Measurements from ENCODE around the gene METTL16. TPM values are rescaled to one million over a fixed set of nuclear protein-coding genes. Genes with fewer than 3 reads are reported as not detected.

METTL16 gene
- total RNA-seq, 2 donors from 2014 or later, result 46.6 to 47.9 TPM

- intact Hi-C loops (cut with DNase I), result no loop called here
- no peak overlapping the region for H3K4me3 ChIP-seq
- H3K36me3 ChIP-seq, result peaks cover 0 to 13% of the 10 kb centered on the region in 2 donors
- TF ChIP-seq CTCF (IDR thresholded peaks at IDR 0.05) (no peak), POLR2AphosphoS5 (IDR thresholded peaks at IDR 0.05) (no peak), POLR2A (IDR thresholded peaks at IDR 0.05) (no peak)
- H3K4me1 ChIP-seq (replicated peaks), result peaks cover 3% of the 10 kb centered on the region
- no peak for DNase-seq (ENCODE audit: low spot score)
- 76% methylated on average over 19 of the region's 19 CpGs for WGBS
- no peaks in the 10 kb centered on the region for H3K27me3 ChIP-seq (replicated peaks; ENCODE audit: insufficient read depth)
- H3K9me3 ChIP-seq, result no peaks in the 10 kb centered on the region
- H3K27ac ChIP-seq, result peak overlapping the region; percentile 53 to 54
Observed at GRCh38 chr17:2375406-2375805, 136.3 kb downstream of the METTL16 start.

- intact Hi-C loops (cut with DNase I), result no loop called here
Observed at GRCh38 chr17:2374549-2375285, 137.0 kb downstream of the METTL16 start.

GRCh38 chr17:2373179-2373578 lies 138.5 kb downstream of the METTL16 start:
- intact Hi-C loops (cut with DNase I), result no loop called here
- no peak overlapping the region for H3K27ac ChIP-seq
- H3K4me3 ChIP-seq, result no peak overlapping the region
- peaks cover 3% of the 10 kb centered on the region for H3K4me1 ChIP-seq (replicated peaks)
- no peaks in the 10 kb centered on the region for H3K9me3 ChIP-seq
- no peak for DNase-seq (ENCODE audit: low spot score)
- TF ChIP-seq POLR2AphosphoS5 (IDR thresholded peaks at IDR 0.05) (no peak), CTCF (IDR thresholded peaks at IDR 0.05) (no peak), POLR2A (IDR thresholded peaks at IDR 0.05) (no peak)
- peaks cover 0 to 13% of the 10 kb centered on the region in 2 donors for H3K36me3 ChIP-seq
- WGBS, result 92% methylated on average over 17 of the region's 18 CpGs
- no peaks in the 10 kb centered on the region for H3K27me3 ChIP-seq (replicated peaks; ENCODE audit: insufficient read depth)

More at GRCh38 chr17:2374549-2375285, 137.0 kb downstream of the METTL16 start:
- H3K36me3 ChIP-seq, result peaks cover 0 to 13% of the 10 kb centered on the region in 2 donors
- no peaks in the 10 kb centered on the region for H3K27me3 ChIP-seq (replicated peaks; ENCODE audit: insufficient read depth)
- no peaks in the 10 kb centered on the region for H3K9me3 ChIP-seq
- peaks cover 3% of the 10 kb centered on the region for H3K4me1 ChIP-seq (replicated peaks)
- 42% methylated on average over 11 of the region's 11 CpGs for WGBS
- TF ChIP-seq CTCF (IDR thresholded peaks at IDR 0.05) (no peak), POLR2A (IDR thresholded peaks at IDR 0.05) (no peak), POLR2AphosphoS5 (IDR thresholded peaks at IDR 0.05) (peak; percentile 7)
- no peak for DNase-seq (ENCODE audit: low spot score)
- H3K27ac ChIP-seq, result peak overlapping the region; percentile 53 to 54
- H3K4me3 ChIP-seq, result no peak overlapping the region

- Histone ChIP-seq H3K9me3 (no peaks in the 10 kb centered on the region), H3K4me1 (replicated peaks) (peaks cover 3% of the 10 kb centered on the region), H3K36me3 (peaks cover 0 to 13% of the 10 kb centered on the region in 2 donors), H3K27me3 (replicated peaks; ENCODE audit: insufficient read depth) (no peaks in the 10 kb centered on the region), H3K4me3 (no peak overlapping the region), H3K27ac (no peak overlapping the region)
- TF ChIP-seq POLR2AphosphoS5 (IDR thresholded peaks at IDR 0.05), result no peak
- no peak for TF ChIP-seq CTCF (IDR thresholded peaks at IDR 0.05)
- no peak for TF ChIP-seq POLR2A (IDR thresholded peaks at IDR 0.05)
- intact Hi-C loops (cut with DNase I), result no loop called here
- WGBS, result 90% methylated on average over 14 of the region's 16 CpGs
- no peak for DNase-seq (ENCODE audit: low spot score)
Observed at GRCh38 chr17:2372681-2373080, 139.0 kb downstream of the METTL16 start.

- Histone ChIP-seq H3K4me3 (no peak overlapping the region), H3K27ac (no peak overlapping the region), H3K27me3 (replicated peaks; ENCODE audit: insufficient read depth) (no peaks in the 10 kb centered on the region), H3K36me3 (peaks cover 0 to 13% of the 10 kb centered on the region in 2 donors), H3K9me3 (no peaks in the 10 kb centered on the region), H3K4me1 (replicated peaks) (peaks cover 3% of the 10 kb centered on the region)
- intact Hi-C loops (cut with DNase I), result no loop called here
- TF ChIP-seq CTCF (IDR thresholded peaks at IDR 0.05) (no peak), POLR2AphosphoS5 (IDR thresholded peaks at IDR 0.05) (no peak), POLR2A (IDR thresholded peaks at IDR 0.05) (no peak)
- WGBS, result 92% methylated on average over 24 of the region's 26 CpGs
- DNase-seq (ENCODE audit: low spot score), result no peak
Observed at GRCh38 chr17:2372180-2372579, 139.5 kb downstream of the METTL16 start.

Data from prostate gland (tissue), 2 donors.